Right hindlimb (tissue), 1 donor: ENCODE measurements around the gene SF3B4.
A peak's percentile ranks its signal among the peaks of the same experiment; 100 is the strongest.
"Not testable (repeated sequence)": the region's sequence is repeated elsewhere in the genome, so short reads cannot be mapped to it uniquely, and the experiment has no call there.

Experiments
- DNase-seq: peaks from one replicate; pipeline ENCODE4 v3.0.0-alpha.2; 2018

Gene SF3B4

GRCh38 chr1:149886396-149887195 is 41.0 kb downstream of the SF3B4 start:
- peak; percentile 96 for DNase-seq

GRCh38 chr1:149886121-149886395 is 41.5 kb downstream of the SF3B4 start:
- not testable (repeated sequence) for DNase-seq

GRCh38 chr1:149885339-149886120 is 42.1 kb downstream of the SF3B4 start:
- DNase-seq, result peak; percentile 91

GRCh38 chr1:149884433-149885338 is 42.9 kb downstream of the SF3B4 start:
- no peak for DNase-seq

- no peak for DNase-seq
Observed at GRCh38 chr1:149883598-149884247, 43.9 kb downstream of the SF3B4 start.

GRCh38 chr1:149881876-149882275 is 45.7 kb downstream of the SF3B4 start:
- no peak for DNase-seq

GRCh38 chr1:149879556-149879955 is 48.0 kb downstream of the SF3B4 start:
- no peak for DNase-seq

- no peak for DNase-seq
Observed at GRCh38 chr1:149877211-149877946, 50.2 kb downstream of the SF3B4 start.
